ENCODE results near the gene ZNF226.
A peak's percentile ranks its signal among the peaks of the same experiment; 100 is the strongest.
"Not testable (repeated sequence)": the region's sequence is repeated elsewhere in the genome, so short reads cannot be mapped to it uniquely, and the experiment has no call there.

Gene ZNF226

GRCh38 chr19:44164673-44165512 lies at the start of gene ZNF226:
Gene ZNF226, plus strand, starts transcription at chr19:44165100. Its CDS starts 4,981 bp downstream, at chr19:44170081.
- peak; percentile 99 for FAIRE-seq

GRCh38 chr19:44121162-44121561 lies 43.7 kb upstream of the ZNF226 start:
- FAIRE-seq: not testable (repeated sequence)

- FAIRE-seq: no peak
Measured at GRCh38 chr19:44131955-44132354, 32.9 kb upstream of the ZNF226 start.

GRCh38 chr19:44141191-44142058 lies 23.5 kb upstream of the ZNF226 start, which contains the start of gene ZNF234:
Gene ZNF234, plus strand, starts transcription at chr19:44141554. Its CDS starts 3,079 bp downstream, at chr19:44144633.
- FAIRE-seq: no peak

- FAIRE-seq: no peak
Measured at GRCh38 chr19:44142059-44142433, 22.9 kb upstream of the ZNF226 start.

GRCh38 chr19:44149776-44150175 lies 15.1 kb upstream of the ZNF226 start:
- no peak for FAIRE-seq

- FAIRE-seq: no peak
Measured at GRCh38 chr19:44151491-44151890, 13.4 kb upstream of the ZNF226 start.

- FAIRE-seq: no peak
Measured at GRCh38 chr19:44156475-44156874, 8.4 kb upstream of the ZNF226 start.

- FAIRE-seq: no peak
Measured at GRCh38 chr19:44163789-44164188, 1.1 kb upstream of the ZNF226 start.

- no peak for FAIRE-seq
Measured at GRCh38 chr19:44164327-44164672, 600 bp upstream of the ZNF226 start.

- FAIRE-seq: peak; percentile 73
Measured at GRCh38 chr19:44170660-44171059, 5.8 kb downstream of the ZNF226 start.

- FAIRE-seq: no peak
Measured at GRCh38 chr19:44176590-44176989, 11.7 kb downstream of the ZNF226 start.

- FAIRE-seq: no peak
Measured at GRCh38 chr19:44180968-44181367, 16.1 kb downstream of the ZNF226 start.

GRCh38 chr19:44182145-44182544 lies 17.2 kb downstream of the ZNF226 start:
- no peak for FAIRE-seq

- peak; percentile 40 for FAIRE-seq
Measured at GRCh38 chr19:44190020-44190419, 25.1 kb downstream of the ZNF226 start.

- FAIRE-seq: no peak
Measured at GRCh38 chr19:44192127-44192526, 27.2 kb downstream of the ZNF226 start.

GRCh38 chr19:44196772-44197171 lies 31.9 kb downstream of the ZNF226 start:
- FAIRE-seq: no peak

- no peak for FAIRE-seq
Measured at GRCh38 chr19:44202470-44202869, 37.6 kb downstream of the ZNF226 start.

GRCh38 chr19:44202974-44203373 lies 38.1 kb downstream of the ZNF226 start:
- FAIRE-seq: no peak

GRCh38 chr19:44203877-44204276 lies 39.0 kb downstream of the ZNF226 start:
- not testable (repeated sequence) for FAIRE-seq

GRCh38 chr19:44204772-44205171 lies 39.9 kb downstream of the ZNF226 start:
- FAIRE-seq: no peak

GRCh38 chr19:44207126-44207803 lies 42.4 kb downstream of the ZNF226 start:
- FAIRE-seq: peak; percentile 97

- peak; percentile 96 for FAIRE-seq
Measured at GRCh38 chr19:44212250-44212865, 47.5 kb downstream of the ZNF226 start, which contains the start of gene ZNF227. Gene ZNF227, plus strand, starts transcription at chr19:44212532. Its CDS starts 5,261 bp downstream, at chr19:44217793.
